Loucy (cell line): ENCODE results near the gene SLC6A12.
A peak's percentile ranks its signal among the peaks of the same experiment; 100 is the strongest.

ENCODE experiments used
- H2AFZ ChIP-seq: fragments of 200-600 bp; sonication (generic); 2 replicates; pipeline ENCODE4 v1.6.0; 2016; ENCODE audit warnings: antibody characterized with exemption, mild to moderate bottlenecking, low read length, moderate library complexity
- H3F3A ChIP-seq: fragments of 200-600 bp; 2 replicates; pipeline ENCODE4 v1.6.0; 2016; ENCODE audit warnings: antibody characterized with exemption, low read depth, mild to moderate bottlenecking
- H3K27me3 ChIP-seq: fragments of 200-600 bp; sonication (generic); 2 replicates; pipeline ENCODE4 v1.6.1; 2014; ENCODE audit warnings: low read length, mild to moderate bottlenecking; ENCODE audit not compliant: insufficient read depth, poor library complexity, severe bottlenecking
- H3K36me3 ChIP-seq: fragments of 200-600 bp; sonication (generic); 2 replicates; pipeline ENCODE4 v1.6.1; 2016; ENCODE audit warnings: low read length; ENCODE audit not compliant: insufficient read depth
- H3K4me1 ChIP-seq: fragments of 200-600 bp; sonication (generic); 2 replicates; pipeline ENCODE4 v1.5.1; 2014; ENCODE audit warnings: low read length, mild to moderate bottlenecking; ENCODE audit not compliant: insufficient read depth, poor library complexity, severe bottlenecking
- H3K4me2 ChIP-seq: fragments of 200-600 bp; sonication (generic); 2 replicates; pipeline ENCODE4 v1.6.0; 2014; ENCODE audit warnings: antibody characterized with exemption, low read length, low read depth, mild to moderate bottlenecking; ENCODE audit not compliant: poor library complexity, severe bottlenecking
- H3K4me3 ChIP-seq: fragments of 200-600 bp; sonication (generic); 2 replicates; pipeline ENCODE4 v1.5.1; 2014; ENCODE audit warnings: low read length, mild to moderate bottlenecking, mixed read lengths; ENCODE audit not compliant: poor library complexity, severe bottlenecking
- H3K79me2 ChIP-seq: fragments of 200-600 bp; sonication (generic); 2 replicates; pipeline ENCODE4 v1.6.1; 2014; ENCODE audit warnings: low read length; ENCODE audit not compliant: insufficient read depth
- H3K9ac ChIP-seq: fragments of 200-600 bp; sonication (generic); 2 replicates; pipeline ENCODE4 v1.6.0; 2014; ENCODE audit warnings: mild to moderate bottlenecking, low read depth, low read length, moderate library complexity; ENCODE audit not compliant: poor library complexity, severe bottlenecking
- H3K9me2 ChIP-seq: fragments of 200-600 bp; sonication (generic); replicated peaks from 2 replicates; pipeline ENCODE4 v1.6.1; 2016; ENCODE audit warnings: low read depth, low read length, mixed read lengths
- H3K9me3 ChIP-seq: fragments of 200-600 bp; sonication (generic); 2 replicates; pipeline ENCODE4 v1.6.1; 2014; ENCODE audit warnings: mild to moderate bottlenecking, antibody characterized with exemption, low read length, low read depth; ENCODE audit not compliant: insufficient read depth
- H4K20me1 ChIP-seq: fragments of 200-600 bp; sonication (generic); 2 replicates; pipeline ENCODE4 v1.6.0; 2014; ENCODE audit warnings: antibody characterized with exemption, low read length, mild to moderate bottlenecking; ENCODE audit not compliant: insufficient read depth, poor library complexity, severe bottlenecking
- EZH2phosphoT487 ChIP-seq: fragments of 200-600 bp; IDR thresholded peaks from 2 replicates; pipeline ENCODE4 v1.6.1; 2018; ENCODE audit warnings: antibody characterized with exemption, mild to moderate bottlenecking, moderate library complexity, borderline replicate concordance
- TF ChIP-seq, protein P1 (sequence below): fragments of 200-600 bp; sonication (generic); conservative IDR thresholded peaks from 2 replicates; pipeline ENCODE4 v1.5.1; 2014; ENCODE audit warnings: mild to moderate bottlenecking, antibody characterized with exemption, low read length

SLC6A12 gene

DNA sequence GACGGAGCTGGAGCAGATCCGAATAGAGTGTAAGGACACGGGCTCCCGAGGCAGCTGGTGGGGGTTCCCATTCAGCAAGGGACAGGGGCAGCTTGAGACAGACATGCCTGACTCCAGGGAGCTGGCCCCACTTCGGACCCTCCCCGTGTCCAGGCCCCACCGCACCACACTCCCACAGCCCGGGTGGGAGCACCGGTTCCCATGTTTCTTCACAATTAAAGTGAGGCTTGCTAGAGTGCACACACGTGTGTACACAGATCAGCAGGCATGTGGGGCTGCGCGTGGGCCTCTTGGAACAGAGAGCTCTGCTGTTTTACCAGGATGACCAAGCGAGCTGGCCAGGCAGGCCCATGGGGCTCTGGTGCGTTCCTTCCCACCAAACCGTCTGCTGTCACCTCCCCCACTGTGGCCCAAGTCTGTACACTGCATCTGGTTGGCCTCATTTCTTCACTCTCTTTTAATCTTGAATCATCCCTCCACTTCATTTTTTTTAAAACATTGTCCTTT is 48.0 kb downstream of the SLC6A12 start:
- H3K79me2 ChIP-seq, result no peaks in the 10 kb centered on the region
- H4K20me1 ChIP-seq, result no peaks in the 10 kb centered on the region
- no peaks in the 10 kb centered on the region for H3K9me3 ChIP-seq
- no peak overlapping the region for H3K4me3 ChIP-seq
- H3K27me3 ChIP-seq, result no peaks in the 10 kb centered on the region
- H3F3A ChIP-seq, result peaks cover 3% of the 10 kb centered on the region; the same call in 1 of the 2 replicates
- TF ChIP-seq, protein P1, sequence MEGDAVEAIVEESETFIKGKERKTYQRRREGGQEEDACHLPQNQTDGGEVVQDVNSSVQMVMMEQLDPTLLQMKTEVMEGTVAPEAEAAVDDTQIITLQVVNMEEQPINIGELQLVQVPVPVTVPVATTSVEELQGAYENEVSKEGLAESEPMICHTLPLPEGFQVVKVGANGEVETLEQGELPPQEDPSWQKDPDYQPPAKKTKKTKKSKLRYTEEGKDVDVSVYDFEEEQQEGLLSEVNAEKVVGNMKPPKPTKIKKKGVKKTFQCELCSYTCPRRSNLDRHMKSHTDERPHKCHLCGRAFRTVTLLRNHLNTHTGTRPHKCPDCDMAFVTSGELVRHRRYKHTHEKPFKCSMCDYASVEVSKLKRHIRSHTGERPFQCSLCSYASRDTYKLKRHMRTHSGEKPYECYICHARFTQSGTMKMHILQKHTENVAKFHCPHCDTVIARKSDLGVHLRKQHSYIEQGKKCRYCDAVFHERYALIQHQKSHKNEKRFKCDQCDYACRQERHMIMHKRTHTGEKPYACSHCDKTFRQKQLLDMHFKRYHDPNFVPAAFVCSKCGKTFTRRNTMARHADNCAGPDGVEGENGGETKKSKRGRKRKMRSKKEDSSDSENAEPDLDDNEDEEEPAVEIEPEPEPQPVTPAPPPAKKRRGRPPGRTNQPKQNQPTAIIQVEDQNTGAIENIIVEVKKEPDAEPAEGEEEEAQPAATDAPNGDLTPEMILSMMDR, result no peak
- no peak for TF ChIP-seq EZH2phosphoT487
- H3K36me3 ChIP-seq, result no peaks in the 10 kb centered on the region
- peak overlapping the region; percentile 22 for H3K4me2 ChIP-seq
- peak overlapping the region; percentile 81 for H3K9ac ChIP-seq
- H3K9me2 ChIP-seq, result no peaks in the 10 kb centered on the region
- peaks cover 76% of the 10 kb centered on the region for H3K4me1 ChIP-seq
- no peak overlapping the region for H2AFZ ChIP-seq

DNA sequence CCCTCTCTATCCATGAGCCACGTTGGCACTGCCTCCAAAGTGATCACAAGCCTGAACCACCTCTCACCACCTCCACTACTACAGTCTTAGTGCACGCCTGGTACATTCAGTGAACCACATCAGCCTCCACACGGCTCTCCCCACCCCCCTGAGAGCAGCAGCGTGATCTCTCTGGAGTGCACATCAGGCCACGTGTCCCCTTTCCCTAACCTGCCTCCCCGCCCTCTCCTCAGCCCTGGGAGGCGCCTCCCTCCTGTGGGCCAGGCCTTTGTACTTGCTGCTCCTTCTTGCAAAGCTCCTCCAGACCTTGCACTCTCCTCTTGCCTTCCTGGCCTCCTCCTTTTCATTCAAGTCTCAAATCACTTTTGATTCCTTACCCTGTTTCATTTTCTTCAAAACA is 49.8 kb downstream of the SLC6A12 start:
- TF ChIP-seq EZH2phosphoT487, result no peak
- TF ChIP-seq, protein P1, result no peak
- H3K4me2 ChIP-seq, result peak overlapping the region; percentile 34
- no peaks in the 10 kb centered on the region for H3K79me2 ChIP-seq
- H3K36me3 ChIP-seq, result no peaks in the 10 kb centered on the region
- H3K4me3 ChIP-seq, result no peak overlapping the region
- no peaks in the 10 kb centered on the region for H4K20me1 ChIP-seq
- no peaks in the 10 kb centered on the region for H3K27me3 ChIP-seq
- H3F3A ChIP-seq, result peaks cover 3% of the 10 kb centered on the region; the same call in 1 of the 2 replicates
- H2AFZ ChIP-seq, result no peak overlapping the region; the same call in 1 of the 2 replicates
- peaks cover 59% of the 10 kb centered on the region for H3K4me1 ChIP-seq
- peak overlapping the region; percentile 39 for H3K9ac ChIP-seq
- no peaks in the 10 kb centered on the region for H3K9me2 ChIP-seq
- H3K9me3 ChIP-seq, result no peaks in the 10 kb centered on the region

DNA sequence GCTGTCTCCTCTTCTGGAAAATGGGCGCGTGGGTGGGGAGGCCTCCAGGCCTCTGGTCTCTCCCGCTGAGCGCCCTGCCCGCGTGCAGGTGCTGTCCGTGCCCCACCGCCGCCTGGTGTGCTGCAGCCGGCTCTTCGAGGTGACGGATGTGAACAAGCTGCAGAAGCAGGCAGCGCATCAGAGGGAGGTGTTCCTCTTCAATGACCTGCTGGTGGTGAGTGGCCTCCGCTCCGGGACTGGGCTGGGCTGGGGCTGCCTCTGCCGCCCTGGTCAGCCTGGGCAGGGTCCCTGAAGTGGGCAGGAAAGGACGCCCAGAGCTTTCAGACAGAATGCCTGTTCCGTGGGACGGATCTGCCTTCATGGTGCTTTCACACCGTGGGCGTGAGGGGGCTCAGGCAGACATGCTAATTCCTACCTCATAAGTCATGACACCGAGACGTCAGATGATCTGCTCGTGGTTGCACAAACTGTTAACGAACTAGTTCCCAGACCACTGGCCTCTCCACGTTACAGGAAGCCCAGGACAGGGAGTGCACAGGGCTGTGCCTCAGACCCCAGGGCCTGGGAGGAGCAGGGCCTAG is 50.5 kb downstream of the SLC6A12 start:
- Histone ChIP-seq H3K4me3 (no peak overlapping the region), H3K4me1 (peaks cover 52% of the 10 kb centered on the region), H4K20me1 (no peaks in the 10 kb centered on the region), H3K36me3 (no peaks in the 10 kb centered on the region), H3K9ac (peak overlapping the region; percentile 39), H3K79me2 (no peaks in the 10 kb centered on the region), H2AFZ (no peak overlapping the region), H3K9me2 (no peaks in the 10 kb centered on the region), H3K4me2 (peak overlapping the region; percentile 34), H3F3A (peaks cover 3% of the 10 kb centered on the region; the same call in 1 of the 2 replicates), H3K9me3 (no peaks in the 10 kb centered on the region), H3K27me3 (no peaks in the 10 kb centered on the region)
- no peak for TF ChIP-seq EZH2phosphoT487
- TF ChIP-seq, protein P1, result no peak
